Endothelial cell of umbilical vein (primary cell): ENCODE data around the gene MTARC2.

ENCODE experiments used
- CTCF ChIP-seq, 2 donors: IDR thresholded peaks; 1 replicate in 1 of 2; 2 replicates in 1 of 2; pipeline ENCODE4 v1.5.1; 2011; ENCODE audit warnings: low read length in 2 of 2, mild to moderate bottlenecking in 2 of 2, moderate library complexity in 2 of 2, control low read depth in 1 of 2, inconsistent platforms in 1 of 2, low read depth in 1 of 2; ENCODE audit not compliant: insufficient read depth in 1 of 2; ENCODE audit errors: extremely low read depth in 1 of 2
- EZH2 ChIP-seq: IDR thresholded peaks from 2 replicates; pipeline ENCODE4 v1.6.1; 2012; ENCODE audit warnings: borderline replicate concordance, low read depth, mild to moderate bottlenecking, moderate library complexity, low read length, inconsistent platforms; ENCODE audit not compliant: severe bottlenecking
- FOS ChIP-seq: IDR thresholded peaks from 2 replicates; pipeline ENCODE4 v1.6.1; 2011; ENCODE audit warnings: mild to moderate bottlenecking, low read length, moderate library complexity, borderline replicate concordance; ENCODE audit not compliant: insufficient read depth
- GATA2 ChIP-seq: IDR thresholded peaks from 2 replicates; pipeline ENCODE4 v1.7.0; 2011; ENCODE audit warnings: low read depth, mild to moderate bottlenecking, moderate library complexity, mixed read lengths, low read length; ENCODE audit not compliant: insufficient read length, insufficient read depth
- JUN ChIP-seq: IDR thresholded peaks from 2 replicates; pipeline ENCODE4 v1.6.1; 2011; ENCODE audit warnings: borderline replicate concordance, low read depth; ENCODE audit not compliant: insufficient read length, insufficient read depth
- MAX ChIP-seq: IDR thresholded peaks from 2 replicates; pipeline ENCODE4 v1.6.1; 2011; ENCODE audit not compliant: insufficient read depth, insufficient read length
- MYC ChIP-seq: IDR thresholded peaks from one replicate; pipeline ENCODE4 v1.6.1; 2011; ENCODE audit warnings: mild to moderate bottlenecking, low read depth, low read length
- POLR2A ChIP-seq: IDR thresholded peaks from 2 replicates; pipeline ENCODE4 v1.6.1; 2012; ENCODE audit warnings: low read depth, mild to moderate bottlenecking, control low read depth, low read length
- POLR2AphosphoS5 ChIP-seq: IDR thresholded peaks from 2 replicates; pipeline ENCODE4 v1.6.1; 2012; ENCODE audit warnings: low read depth, mild to moderate bottlenecking, control low read depth, low read length, moderate library complexity; ENCODE audit not compliant: insufficient read depth

GRCh38 chr1:220824031-220824989 lies 76.2 kb downstream of the MTARC2 start:
- no peak for TF ChIP-seq MAX
- TF ChIP-seq CTCF (IDR thresholded peaks at IDR 0.05; ENCODE audit: extremely low read depth in 1 of 2, insufficient read depth in 1 of 2, low read depth in 1 of 2, low read length in 2 of 2), result no peak
- no peak for TF ChIP-seq POLR2AphosphoS5
- TF ChIP-seq POLR2A, result no peak
- TF ChIP-seq EZH2, result no peak
- TF ChIP-seq MYC, result no peak
- no peak for TF ChIP-seq FOS
- no peak for TF ChIP-seq JUN
- TF ChIP-seq GATA2, result no peak
